Measurements from ENCODE around the gene KCNQ1OT1.

Gene KCNQ1OT1

DNA sequence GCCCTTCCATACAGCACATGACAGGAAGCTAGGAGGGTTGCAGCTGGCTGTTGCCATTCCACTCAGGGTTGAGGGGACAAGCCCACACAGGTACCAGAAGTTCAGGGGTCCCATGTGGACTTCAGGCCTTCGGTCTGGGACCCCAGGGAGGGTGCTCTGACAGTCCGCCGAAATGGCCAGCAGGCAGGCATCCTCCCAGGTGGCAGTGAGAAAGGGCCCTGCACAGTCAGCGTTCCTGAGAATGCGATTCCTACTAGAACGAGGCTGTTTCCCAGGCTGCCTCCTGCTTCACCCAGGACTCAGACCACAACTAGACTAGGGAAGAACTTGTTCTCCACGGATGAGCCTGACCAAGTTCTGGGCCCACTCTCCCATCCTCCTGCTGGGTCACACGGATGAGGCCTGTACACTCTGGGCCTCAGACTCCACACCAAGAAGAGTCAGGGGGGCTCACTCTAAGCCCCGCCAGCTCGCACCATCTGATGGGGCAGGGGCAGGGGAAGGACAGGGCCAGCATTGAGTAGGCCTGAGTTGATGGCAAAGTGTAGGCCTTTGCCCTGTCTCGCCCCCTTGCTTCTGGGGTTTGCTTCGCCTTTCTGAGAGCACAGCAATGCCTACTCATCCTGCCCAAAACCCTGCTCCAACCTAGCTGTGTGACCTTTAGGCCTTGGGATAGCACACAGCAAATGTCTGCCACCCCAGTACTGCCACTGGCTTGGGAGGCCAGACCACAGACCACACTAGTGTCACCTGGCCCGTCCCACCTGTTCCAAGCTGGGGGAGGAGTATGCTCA lies 14.0 kb downstream of the KCNQ1OT1 start:
- no peak for DNase-seq

- DNase-seq: no peak
Observed at GRCh38 chr11:2685051-2685450, 14.7 kb downstream of the KCNQ1OT1 start.

DNA sequence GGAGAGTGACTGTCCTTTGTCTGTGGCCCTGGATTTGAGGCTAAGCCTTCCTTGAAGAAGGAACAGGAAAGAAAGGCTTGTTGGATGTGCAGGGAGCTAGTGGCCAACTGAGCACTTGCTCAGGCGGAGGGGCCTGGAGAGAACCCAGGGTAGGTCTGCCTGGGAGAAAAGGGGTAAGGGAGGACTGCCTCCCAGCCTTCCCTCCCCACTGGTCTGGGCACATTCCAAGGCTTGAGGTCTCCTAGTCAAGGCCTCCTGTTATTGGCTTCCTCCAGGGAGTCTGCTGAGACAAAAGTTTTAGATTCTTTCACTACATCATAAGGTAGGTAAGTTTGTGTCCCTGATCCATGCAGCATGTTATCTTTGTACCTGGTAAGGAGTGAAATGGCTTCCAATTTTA lies 15.2 kb downstream of the KCNQ1OT1 start:
- no peak for DNase-seq

- DNase-seq: no peak
Observed at GRCh38 chr11:2683806-2684205, 16.0 kb downstream of the KCNQ1OT1 start.

DNA sequence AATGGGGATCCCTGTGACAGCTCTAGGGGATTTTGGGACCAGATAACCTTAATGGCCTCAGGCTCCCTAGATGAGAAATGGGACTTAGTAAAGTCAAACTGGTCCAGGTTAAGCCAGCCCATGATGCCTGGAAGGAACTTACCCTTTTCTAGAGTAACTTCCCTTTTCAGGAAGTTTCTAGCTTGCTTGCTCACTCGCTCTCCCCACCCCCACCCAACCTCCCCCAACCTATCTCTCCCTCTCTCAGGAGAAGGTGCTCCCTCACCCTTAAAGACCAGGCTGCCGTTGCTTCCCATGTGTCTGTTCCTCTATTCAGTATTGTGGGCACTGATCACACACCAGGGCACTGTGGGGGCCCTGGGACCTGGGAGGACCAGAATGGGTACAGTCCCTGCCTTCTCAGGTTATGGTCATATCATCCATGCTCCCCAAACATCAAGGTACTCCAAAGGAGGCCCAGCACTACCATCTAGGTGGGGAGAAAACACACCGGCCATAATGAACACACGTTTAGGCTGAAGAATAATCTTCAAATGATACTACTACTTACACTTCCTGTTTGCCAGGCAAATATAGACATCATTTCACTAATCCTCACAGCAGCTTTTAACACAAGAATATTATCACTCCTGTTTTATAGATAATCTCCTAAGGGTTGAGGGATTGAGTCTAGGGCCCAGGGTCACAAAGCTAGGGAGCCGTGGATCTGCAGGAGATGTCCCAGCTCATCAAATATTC lies 18.2 kb downstream of the KCNQ1OT1 start:
- DNase-seq: peak; percentile 19

DNA sequence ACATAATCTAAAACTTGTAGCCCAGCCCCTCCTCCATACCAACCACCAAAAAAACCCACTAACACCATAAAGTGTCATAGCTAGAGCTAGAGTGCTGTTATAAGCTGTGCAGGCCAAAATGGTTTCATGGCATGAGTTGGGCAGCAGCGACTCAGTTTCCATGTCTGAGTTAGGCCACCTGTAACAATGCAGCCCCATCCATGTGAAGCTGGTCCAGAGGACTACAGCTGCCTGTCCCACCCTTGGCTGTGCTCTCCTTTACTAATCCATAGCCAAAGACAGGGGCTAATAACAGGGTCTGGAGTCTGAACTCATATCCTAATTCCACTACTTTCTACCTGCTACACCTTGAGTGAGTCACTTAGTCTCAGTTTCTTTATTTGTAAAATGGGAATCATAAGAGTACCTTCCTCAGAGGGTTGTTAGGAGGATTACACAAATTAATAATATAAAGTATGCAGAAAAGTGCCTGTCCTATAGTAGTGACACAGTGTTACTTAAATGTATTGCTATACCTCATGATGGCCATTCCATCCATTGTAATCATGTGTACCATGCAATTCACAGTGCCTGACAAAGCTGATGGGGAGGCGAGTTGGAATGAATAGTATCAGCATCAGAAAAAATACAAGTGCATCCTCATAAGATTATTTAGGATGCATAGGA lies 20.6 kb downstream of the KCNQ1OT1 start:
- no peak for DNase-seq

DNA sequence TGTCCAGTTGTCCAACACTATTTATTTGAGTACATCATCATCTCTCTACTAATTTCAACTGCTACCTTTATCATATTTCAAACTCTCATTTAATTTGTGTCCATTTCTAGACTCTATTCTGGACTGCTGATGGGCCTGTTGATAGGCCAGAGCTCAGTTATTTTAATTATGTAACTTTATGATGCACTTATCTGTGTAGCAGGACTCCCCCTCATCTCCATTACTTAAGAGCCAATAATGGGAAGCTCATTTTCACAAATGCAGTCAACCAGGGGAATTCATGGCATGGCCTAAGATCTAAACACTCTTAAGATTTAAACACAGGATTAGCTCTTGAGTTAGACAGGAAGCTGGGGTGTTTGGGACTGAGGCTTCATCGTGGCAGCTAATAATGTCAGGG lies 21.4 kb downstream of the KCNQ1OT1 start:
- no peak for DNase-seq

DNA sequence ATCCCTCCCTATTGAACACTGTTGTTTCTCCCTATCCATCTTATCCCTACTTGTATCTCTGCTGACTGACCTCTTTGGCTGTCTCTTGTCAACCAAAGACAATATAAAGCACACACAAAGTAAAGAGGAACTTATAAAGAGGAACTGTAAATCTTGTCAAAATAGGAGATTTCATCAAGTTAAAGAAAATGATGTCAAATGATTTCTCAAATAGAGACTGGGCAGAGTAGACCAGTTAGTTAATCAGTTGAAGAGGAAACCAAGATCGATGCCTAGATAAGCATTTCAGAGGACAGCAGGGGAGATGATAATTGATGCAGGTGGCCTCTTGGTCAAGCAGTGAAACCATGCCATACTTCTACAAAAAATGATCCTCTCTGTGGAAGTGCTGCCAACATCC lies 22.7 kb downstream of the KCNQ1OT1 start:
- peak; percentile 69 for DNase-seq

DNA sequence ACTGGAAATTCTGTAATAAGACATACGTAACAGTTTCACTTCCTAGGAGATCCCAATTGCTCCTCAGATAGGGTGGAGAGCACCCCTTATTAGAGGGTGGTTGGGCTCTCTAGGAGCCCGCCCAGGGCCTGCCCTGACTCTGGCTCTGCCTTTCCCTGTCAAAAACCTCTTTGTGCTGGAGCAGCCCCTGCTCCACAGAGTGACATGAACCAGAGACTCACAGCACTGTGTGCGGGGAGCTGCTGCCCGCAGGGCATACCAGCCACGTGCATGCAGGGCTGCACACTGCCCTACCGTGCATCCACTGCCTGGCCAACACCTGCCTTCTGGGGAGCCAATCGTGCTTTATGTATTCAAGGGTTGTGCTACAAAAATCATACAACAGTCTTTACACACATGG lies 24.3 kb downstream of the KCNQ1OT1 start:
- DNase-seq: peak; percentile 13

- DNase-seq: no peak
Observed at GRCh38 chr11:2674658-2675131, 25.1 kb downstream of the KCNQ1OT1 start.

DNA sequence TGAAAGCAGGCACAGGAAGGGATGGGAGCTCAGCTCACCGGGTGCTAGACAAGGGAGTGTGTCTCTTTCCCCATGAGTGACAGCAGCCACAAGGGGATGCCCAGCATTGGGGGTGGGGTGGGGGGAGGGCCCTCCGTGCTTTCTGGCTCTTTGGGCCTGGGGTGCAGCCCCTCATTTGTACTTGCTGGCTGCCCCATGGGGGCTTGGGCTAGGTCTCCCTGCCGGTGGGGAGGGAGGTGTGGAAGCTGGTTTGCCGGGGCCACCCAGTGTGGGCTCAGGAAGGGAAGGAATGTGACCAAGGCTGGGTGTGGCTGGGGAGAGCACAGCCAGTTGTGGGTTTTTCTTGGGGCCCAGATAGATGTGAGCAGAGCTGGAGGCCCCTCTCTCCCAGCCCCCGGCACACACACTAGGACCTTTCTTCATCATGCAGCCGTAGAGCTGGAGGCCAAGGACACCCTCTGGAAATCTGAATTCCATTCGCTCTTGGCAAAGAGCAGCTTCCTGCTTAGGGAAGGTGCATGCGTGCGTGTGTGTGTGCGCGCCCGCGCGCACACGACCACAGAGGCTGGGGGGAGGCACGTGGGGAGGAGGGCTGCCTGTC lies 25.8 kb downstream of the KCNQ1OT1 start:
- DNase-seq: no peak

- DNase-seq: no peak
Observed at GRCh38 chr11:2673250-2673610, 26.6 kb downstream of the KCNQ1OT1 start.

DNA sequence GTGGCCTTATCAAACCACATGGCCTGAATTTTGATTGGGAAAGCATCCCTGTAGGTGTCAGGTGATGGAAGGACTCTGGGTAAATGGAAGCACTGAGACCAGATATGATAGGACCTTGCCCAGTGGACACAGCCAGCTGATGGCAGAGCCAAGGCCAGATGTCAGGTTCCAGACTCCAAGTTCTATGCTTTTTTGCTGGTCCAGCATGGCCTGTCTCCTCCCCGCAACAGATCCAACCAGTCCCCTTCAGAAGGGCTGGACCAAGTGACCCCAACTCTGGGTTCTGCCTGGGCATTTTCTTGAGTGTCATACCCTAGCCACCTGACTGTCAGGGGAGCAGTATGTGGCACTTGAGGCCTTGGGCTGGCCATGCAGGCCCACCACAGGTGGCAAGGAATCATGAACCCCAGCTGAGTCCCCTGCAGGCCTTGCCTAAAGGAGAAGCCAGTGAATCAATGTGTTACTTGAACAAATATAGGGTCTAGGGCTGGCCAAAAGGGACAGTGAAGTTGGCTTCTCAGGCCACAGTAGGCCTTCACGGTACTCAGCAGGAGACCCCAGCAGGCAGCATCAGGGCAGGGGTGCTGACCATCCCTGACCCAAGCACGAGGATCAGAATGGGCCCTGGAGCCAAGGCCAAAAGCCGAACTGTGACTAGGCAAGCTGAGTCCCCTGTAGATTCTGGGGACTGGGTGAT lies 27.1 kb downstream of the KCNQ1OT1 start:
- DNase-seq: no peak

DNA sequence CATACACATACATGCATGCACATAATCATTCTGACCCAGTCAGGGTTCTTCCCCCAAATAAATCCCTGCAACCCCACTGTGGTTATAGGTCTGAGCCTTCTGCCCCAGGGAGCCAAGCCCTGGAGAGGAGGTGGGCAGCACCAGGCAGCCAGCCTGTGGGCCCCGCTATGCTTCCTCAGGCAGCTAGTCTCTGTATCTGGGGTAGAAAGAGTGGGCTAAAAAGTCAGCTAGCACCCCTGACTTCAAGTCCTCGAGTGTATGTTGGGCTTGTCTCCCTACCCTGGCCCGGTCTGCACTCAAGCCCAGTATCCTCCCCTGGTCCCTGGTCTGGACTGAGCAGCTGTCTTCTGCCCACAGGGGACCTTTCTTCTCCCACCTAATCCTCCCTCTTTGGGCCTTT lies 28.0 kb downstream of the KCNQ1OT1 start:
- no peak for DNase-seq

DNA sequence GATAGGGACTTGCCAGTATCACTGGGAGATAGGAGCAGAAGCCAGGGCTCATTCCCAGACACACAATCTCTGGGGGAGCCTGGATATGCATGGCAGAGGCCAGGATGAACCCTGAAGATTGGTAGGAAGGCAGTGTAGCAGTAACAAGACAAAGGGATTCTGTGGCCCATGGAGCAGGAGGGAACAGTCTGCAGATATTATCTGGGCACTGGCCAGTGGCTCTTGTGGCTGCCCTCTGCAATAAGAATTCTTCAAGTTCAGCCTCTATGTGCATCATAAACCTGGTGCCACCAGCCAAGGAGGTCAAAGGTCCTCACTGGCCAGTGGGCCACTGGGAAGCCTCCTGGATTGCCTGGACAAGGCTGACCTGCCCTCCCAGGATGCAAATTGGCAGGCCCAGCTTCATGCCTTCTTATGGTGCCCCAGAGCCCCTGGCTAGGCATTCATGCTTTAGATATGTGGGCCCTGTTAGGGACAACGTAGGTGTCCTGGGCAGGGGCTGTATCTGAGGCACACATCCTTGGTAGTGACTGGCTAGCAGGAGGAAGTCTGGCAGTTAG lies 29.2 kb downstream of the KCNQ1OT1 start:
- DNase-seq: no peak

DNA sequence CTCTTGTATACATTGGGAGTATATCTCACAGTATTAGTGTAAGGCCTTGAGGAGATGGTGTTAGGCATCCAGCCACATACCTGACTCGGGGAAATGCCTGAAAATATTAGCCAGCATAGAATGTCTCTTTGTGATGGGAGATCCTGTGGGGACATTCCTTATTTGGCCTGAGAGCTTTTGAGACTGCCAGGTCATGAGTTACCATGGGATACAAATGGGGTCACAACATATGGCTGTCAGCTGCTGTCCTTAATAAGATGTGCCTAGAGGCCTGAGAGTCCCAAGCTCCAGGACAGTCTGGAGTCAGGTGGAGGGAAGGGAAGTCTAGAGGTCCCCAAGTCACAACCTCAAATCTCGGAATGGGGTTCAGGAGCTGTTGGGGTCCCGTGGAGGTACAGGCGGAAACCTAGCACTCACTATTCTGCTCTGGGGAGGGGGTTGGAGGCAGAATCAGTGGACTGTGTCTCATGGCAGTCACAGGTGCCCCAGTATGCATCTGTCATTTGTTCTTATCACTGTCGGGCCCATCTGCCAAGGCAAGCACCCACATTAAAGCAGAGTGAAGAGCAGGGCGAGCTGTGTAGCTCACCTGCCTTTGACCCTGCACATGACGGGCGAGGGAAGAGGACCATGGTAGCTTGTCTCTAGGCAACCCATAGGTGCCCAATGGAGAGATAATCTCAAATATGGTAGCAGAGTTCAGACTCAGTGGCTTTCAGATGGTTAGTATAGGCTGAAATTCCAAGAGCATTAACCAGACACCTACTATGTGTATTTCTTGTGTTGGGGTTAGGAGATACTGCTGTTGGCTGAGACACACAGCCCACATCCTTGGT lies 29.9 kb downstream of the KCNQ1OT1 start:
- DNase-seq: no peak

DNA sequence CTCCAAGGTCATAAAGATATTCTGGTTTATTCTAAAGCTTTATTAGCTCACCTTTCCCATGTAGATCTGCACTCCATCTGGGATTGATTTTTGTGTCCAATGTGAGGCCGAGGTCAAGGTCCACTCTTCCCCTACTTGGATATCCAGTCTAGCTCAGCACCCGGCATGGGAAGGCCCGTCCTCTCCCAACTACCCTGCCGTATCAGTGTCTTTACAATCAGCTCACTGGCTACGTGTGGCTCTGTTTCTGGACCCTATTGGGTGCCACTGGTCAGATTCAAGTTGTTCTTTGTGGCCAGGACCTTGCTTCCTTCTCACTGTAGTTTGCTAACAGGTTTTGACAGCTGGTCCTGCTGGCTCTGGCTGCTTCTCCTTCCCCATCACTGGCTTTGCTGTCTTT lies 30.9 kb downstream of the KCNQ1OT1 start:
- DNase-seq: no peak

- DNase-seq: no peak
Observed at GRCh38 chr11:2667940-2668339, 31.9 kb downstream of the KCNQ1OT1 start.

GRCh38 chr11:2666828-2667570 lies 32.8 kb downstream of the KCNQ1OT1 start:
- no peak for DNase-seq

- DNase-seq: no peak
Observed at GRCh38 chr11:2666401-2666741, 33.4 kb downstream of the KCNQ1OT1 start.

Measured in suppressor macrophage treated with lipopolysaccharide for 4 hours (primary cell).